B cell (primary cell): Measurements from ENCODE around the gene MID1. TPM values are rescaled to one million over a fixed set of nuclear protein-coding genes. Genes with fewer than 3 reads are reported as not detected.

Source experiments
- ATAC-seq: fragments of 200-7000 bp; cut with Tn5 transposase; one replicate; pipeline ENCODE4 v1.10.0; 2021; ENCODE audit warnings: low read depth, mild to moderate bottlenecking, moderate number of reproducible peaks, moderate library complexity
- CTCF ChIA-PET: fragments of 350-600 bp; sonication (Branson Sonifier 250); formaldehyde crosslinking; loops from one replicate; lab custom pipeline; 2021; ENCODE audit warnings: antibody characterized with exemption, inconsistent platforms; lab: Charles Lee
- POLR2A ChIA-PET: fragments of 350-600 bp; sonication (Branson Sonifier 250); formaldehyde crosslinking; loops from one replicate; lab custom pipeline; 2021; ENCODE audit warnings: antibody characterized with exemption; lab: Charles Lee
- DNase-seq: peaks from one replicate; pipeline ENCODE4 v3.0.0; 2013
- H2AFZ ChIP-seq: 2 replicates; pipeline ENCODE4 v1.6.1; 2012; ENCODE audit warnings: mild to moderate bottlenecking, low read depth, low read length; ENCODE audit not compliant: insufficient read depth, poor library complexity, severe bottlenecking
- H3K27ac ChIP-seq, 2 donors: 1 replicate in 1 of 2; 2 replicates in 1 of 2; pipeline ENCODE4 v1.5.1; 2012 to 2013; ENCODE audit warnings: low read length in 2 of 2, mild to moderate bottlenecking in 2 of 2, moderate library complexity in 1 of 2
- H3K27me3 ChIP-seq, 4 experiments: fragments of 200-600 bp in 1 of 4; sonication (generic) in 1 of 4; replicated peaks in 1 of 4; 1 replicate in 2 of 4; 2 replicates in 2 of 4; pipeline versions ENCODE4 v1.6.1 to v1.7.0; 2013 to 2016; ENCODE audit warnings: low read length in 3 of 4, mild to moderate bottlenecking in 2 of 4, mixed read lengths in 1 of 4, moderate library complexity in 1 of 4; ENCODE audit not compliant: insufficient read depth in 4 of 4, control insufficient read depth in 3 of 4; ENCODE audit errors: control extremely low read depth in 1 of 4
- H3K36me3 ChIP-seq, 2 experiments: replicated peaks in 1 of 2; 1 replicate in 1 of 2; 2 replicates in 1 of 2; pipeline versions ENCODE4 v1.6.1 to v1.7.1; 2013; ENCODE audit warnings: low read length in 1 of 2; ENCODE audit not compliant: insufficient read depth in 2 of 2, control insufficient read depth in 1 of 2; ENCODE audit errors: control extremely low read depth in 1 of 2, extremely low read depth in 1 of 2
- H3K4me1 ChIP-seq, 2 donors: fragments of 200-600 bp in 1 of 2; sonication (generic) in 1 of 2; 1 replicate in 1 of 2; 2 replicates in 1 of 2; pipeline versions ENCODE4 v1.5.1 to v1.6.1; 2013 to 2017; ENCODE audit warnings: low read length in 2 of 2; ENCODE audit not compliant: control insufficient read depth in 2 of 2, insufficient read depth in 2 of 2
- H3K4me2 ChIP-seq: replicated peaks from 2 replicates; pipeline ENCODE3; 2012; ENCODE audit warnings: mild to moderate bottlenecking, low read depth, low read length; ENCODE audit not compliant: poor library complexity, severe bottlenecking
- H3K4me3 ChIP-seq, 5 experiments: fragments of 200-600 bp in 1 of 5; sonication (generic) in 1 of 5; 1 replicate in 3 of 5; 2 replicates in 2 of 5; pipeline versions ENCODE4 v1.5.1 to v1.7.0; 2011 to 2016; ENCODE audit warnings: low read length in 4 of 5, mild to moderate bottlenecking in 4 of 5, low read depth in 2 of 5, control low read depth in 1 of 5, moderate library complexity in 1 of 5; ENCODE audit not compliant: insufficient read depth in 1 of 5; ENCODE audit errors: control extremely low read depth in 1 of 5, extremely low read depth in 1 of 5
- H3K79me2 ChIP-seq: fragments of 200-600 bp; sonication (generic); one replicate; pipeline ENCODE4 v1.6.0; 2016; ENCODE audit warnings: low read length; ENCODE audit not compliant: control insufficient read depth, insufficient read depth
- H3K9ac ChIP-seq: fragments of 200-600 bp; sonication (generic); 2 replicates; pipeline ENCODE4 v1.6.1; 2017; ENCODE audit warnings: mild to moderate bottlenecking, low read length, moderate library complexity
- H3K9me3 ChIP-seq, 3 donors: one replicate each; pipeline versions ENCODE4 v1.6.1 to v1.7.1; 2013; ENCODE audit warnings: low read length in 2 of 3; ENCODE audit not compliant: control insufficient read depth in 2 of 3, insufficient read depth in 1 of 3; ENCODE audit errors: control extremely low read depth in 1 of 3
- H4K20me1 ChIP-seq: 2 replicates; pipeline ENCODE4 v1.6.0; 2012; ENCODE audit warnings: mild to moderate bottlenecking, low read length; ENCODE audit not compliant: insufficient read depth, control insufficient read depth, poor library complexity, severe bottlenecking
- H3K27ac Mint-ChIP-seq: one replicate; pipeline ENCODE4 v1.8.0; 2021; ENCODE audit warnings: mixed read lengths
- H3K27me3 Mint-ChIP-seq: one replicate; pipeline ENCODE4 v1.8.0; 2021; ENCODE audit warnings: mixed read lengths
- H3K4me1 Mint-ChIP-seq: one replicate; pipeline ENCODE4 v1.8.0; 2021; ENCODE audit warnings: mixed read lengths
- H3K4me3 Mint-ChIP-seq: one replicate; pipeline ENCODE4 v1.8.0; 2021; ENCODE audit warnings: mixed read lengths
- H3K9me3 Mint-ChIP-seq: one replicate; pipeline ENCODE4 v1.8.0; 2022; ENCODE audit warnings: mixed read lengths; ENCODE audit not compliant: insufficient read depth
- CTCF ChIP-seq: fragments of 200-600 bp; IDR thresholded peaks from one replicate; pipeline ENCODE4 v1.8.0; 2022; ENCODE audit warnings: antibody characterized with exemption, mild to moderate bottlenecking
- EZH2 ChIP-seq: IDR thresholded peaks from 2 replicates; pipeline ENCODE4 v1.6.1; 2012; ENCODE audit warnings: borderline replicate concordance, low read depth, mild to moderate bottlenecking, moderate library complexity, low read length; ENCODE audit not compliant: insufficient read depth, poor library complexity, severe bottlenecking
- WGBS: methylation state at CpG from one replicate; pipeline ENCODE4 v1.1.5; 2013; ENCODE audit warnings: missing lambda C conversion rate; ENCODE audit not compliant: insufficient coverage; 5-methylcytosine and 5-hydroxymethylcytosine counted together
- intact Hi-C: fragments of 100-400 bp; cut with micrococcal nuclease; formaldehyde crosslinking; loops from one replicate; pipeline ENCODE4 v1.10.0; 2022
- polyA plus RNA-seq: library from polyadenylated mRNA; depleted of rRNA; stranded (reverse); fragments of >200 nt; gene quantifications from 2 replicates; pipeline ENCODE4 v1.2.3, GENCODE V29; 2012
- total RNA-seq, 2 donors: library from RNA; stranded (reverse); fragments of 120-200 nt in 1 of 2; gene quantifications; 1 replicate in 1 of 2; 2 replicates in 1 of 2; pipeline versions ENCODE4 v1.2.3 to v1.2.4, GENCODE V29; 2013 to 2022

Gene MID1
- total and polyA plus RNA-seq, 2 donors (not counting 1 experiment from before 2014, with no cell fraction given) = 0.15 to 0.44 TPM

GRCh38 chrX:10474510-10474909, 145.9 kb downstream of the MID1 start:
- H3K4me3 ChIP-seq = no peak overlapping the region
- CTCF ChIA-PET = no interaction called here
- Mint-ChIP-seq H3K4me3 (no peak overlapping the region), H3K9me3 (no peaks in the 10 kb centered on the region), H3K27ac (no peak overlapping the region), H3K4me1 (no peaks in the 10 kb centered on the region), H3K27me3 (no peaks in the 10 kb centered on the region)
- ATAC-seq (no peak), DNase-seq (no peak)
- TF ChIP-seq EZH2 (no peak), CTCF (no peak)
- WGBS = no CpG with 5 or more reads among the region's 1 CpG
- no peaks in the 10 kb centered on the region for H4K20me1 ChIP-seq
- no peak overlapping the region for H3K9ac ChIP-seq
- H3K27ac ChIP-seq = no peak overlapping the region
- no peaks in the 10 kb centered on the region for H3K36me3 ChIP-seq
- no peak overlapping the region for H2AFZ ChIP-seq
- no peaks in the 10 kb centered on the region for H3K4me1 ChIP-seq
- POLR2A ChIA-PET = no interaction called here
- intact Hi-C loops = no loop called here
- no peaks in the 10 kb centered on the region for H3K27me3 ChIP-seq
- no peaks in the 10 kb centered on the region for H3K79me2 ChIP-seq
- H3K4me2 ChIP-seq = no peak overlapping the region
- no peaks in the 10 kb centered on the region for H3K9me3 ChIP-seq

- Histone ChIP-seq H3K27ac (no peak overlapping the region), H3K4me2 (no peak overlapping the region), H4K20me1 (no peaks in the 10 kb centered on the region), H3K27me3 (no peaks in the 10 kb centered on the region), H3K4me1 (peaks cover 0 to 4% of the 10 kb centered on the region in 2 donors), H3K36me3 (no peaks in the 10 kb centered on the region), H3K9me3 (no peaks in the 10 kb centered on the region), H3K4me3 (no peak overlapping the region), H3K79me2 (no peaks in the 10 kb centered on the region), H2AFZ (no peak overlapping the region), H3K9ac (no peak overlapping the region)
- intact Hi-C loops = no loop called here
- ChIA-PET POLR2A (no interaction called here), CTCF (no interaction called here)
- no peaks in the 10 kb centered on the region for H3K27me3 Mint-ChIP-seq
- H3K27ac Mint-ChIP-seq = no peak overlapping the region
- no CpG with 5 or more reads among the region's 3 CpGs for WGBS
- no peaks in the 10 kb centered on the region for H3K9me3 Mint-ChIP-seq
- H3K4me1 Mint-ChIP-seq = peaks cover 6% of the 10 kb centered on the region
- TF ChIP-seq EZH2 = no peak
- no peak for TF ChIP-seq CTCF
- H3K4me3 Mint-ChIP-seq = no peak overlapping the region
- ATAC-seq (no peak), DNase-seq (no peak)
Measured at GRCh38 chrX:10471418-10471817, 149.0 kb downstream of the MID1 start.
